ENCODE measurements around the gene HPGD. TPM values are rescaled to one million over a fixed set of nuclear protein-coding genes. Genes with fewer than 3 reads are reported as not detected.

HPGD gene
- 0.19 and 0.28 TPM in 2 replicates for total RNA-seq

GRCh38 chr4:174522183-174523024, at the start of gene HPGD:
TSS of gene HPGD (minus strand) at chr4:174522488. CDS start at chr4:174522451, 37 bp downstream.

Other genes starting within 250 kb of the HPGD start
- 34.1 and 48.5 TPM in 2 replicates for gene FBXO8, start 238.8 kb downstream of the HPGD start, total RNA-seq
- gene CEP44, start 238.6 kb downstream of the HPGD start, total RNA-seq = 19.6 and 21.1 TPM in 2 replicates

All from regular cardiac myocyte (primary cell).